Right cardiac atrium (tissue), 5 donors: ENCODE results near the gene TEX53. TPM values are rescaled to one million over a fixed set of nuclear protein-coding genes. Genes with fewer than 3 reads are reported as not detected.

Experiments used
- polyA plus RNA-seq: library from polyadenylated mRNA; stranded (reverse); fragments of 200-250 nt; gene quantifications from one replicate; pipeline ENCODE4 v1.2.3, GENCODE V29; 2013
- total RNA-seq, 4 donors: library from RNA; stranded (reverse); fragmentation: NEBNext Ultra II Directional; extraction: Animal tissue kit (Norgen Biotek cat#: 25700); gene quantifications; one replicate each; pipeline ENCODE4 v1.2.1, GENCODE V29; 2021
- donor health status: healthy with polysubstance abuse.
- donor health status: DM: no; HTN: yes; CAD: no.
- donor health status: DM: no; HTN: no; CAD: no.
- donor health status: DM: no; HTN: yes; CAD: no; lungs with severe emphysema.
- donor health status: DM: yes; HTN: yes; CAD: no.

Gene TEX53
- total and polyA plus RNA-seq, 5 donors, result not detected

Other genes starting within 250 kb of the TEX53 start
- gene WHRN, start 152.3 kb downstream of the TEX53 start, total RNA-seq, result 10 to 100 TPM; 12.7 to 20.3 (median 14.1) TPM
- 7.8 TPM for gene WHRN, start 152.3 kb downstream of the TEX53 start, polyA plus RNA-seq
- 10 to 100 TPM; 91.5 to 99.7 (median 98.0) TPM for gene ATP6V1G1, start 70.0 kb downstream of the TEX53 start, total RNA-seq
- gene ATP6V1G1, start 70.0 kb downstream of the TEX53 start, polyA plus RNA-seq, result 157 TPM
- gene TMEM268, start 46.5 kb downstream of the TEX53 start, total RNA-seq, result 1 to 10 TPM; 6.3 to 7.8 (median 7.1) TPM
- 3.0 TPM for gene TMEM268, start 46.5 kb downstream of the TEX53 start, polyA plus RNA-seq
- not detected for gene TEX48, start 24.4 kb upstream of the TEX53 start, total RNA-seq
- gene TEX48, start 24.4 kb upstream of the TEX53 start, polyA plus RNA-seq, result not detected
- gene TNFSF15, start 148.2 kb upstream of the TEX53 start, total RNA-seq, result under 1 TPM in 1 of 4 donors, not detected in 3; 0.03 TPM
- gene TNFSF15, start 148.2 kb upstream of the TEX53 start, polyA plus RNA-seq, result 0.02 TPM